Measurements from ENCODE around the gene PRKCA.

DNA sequence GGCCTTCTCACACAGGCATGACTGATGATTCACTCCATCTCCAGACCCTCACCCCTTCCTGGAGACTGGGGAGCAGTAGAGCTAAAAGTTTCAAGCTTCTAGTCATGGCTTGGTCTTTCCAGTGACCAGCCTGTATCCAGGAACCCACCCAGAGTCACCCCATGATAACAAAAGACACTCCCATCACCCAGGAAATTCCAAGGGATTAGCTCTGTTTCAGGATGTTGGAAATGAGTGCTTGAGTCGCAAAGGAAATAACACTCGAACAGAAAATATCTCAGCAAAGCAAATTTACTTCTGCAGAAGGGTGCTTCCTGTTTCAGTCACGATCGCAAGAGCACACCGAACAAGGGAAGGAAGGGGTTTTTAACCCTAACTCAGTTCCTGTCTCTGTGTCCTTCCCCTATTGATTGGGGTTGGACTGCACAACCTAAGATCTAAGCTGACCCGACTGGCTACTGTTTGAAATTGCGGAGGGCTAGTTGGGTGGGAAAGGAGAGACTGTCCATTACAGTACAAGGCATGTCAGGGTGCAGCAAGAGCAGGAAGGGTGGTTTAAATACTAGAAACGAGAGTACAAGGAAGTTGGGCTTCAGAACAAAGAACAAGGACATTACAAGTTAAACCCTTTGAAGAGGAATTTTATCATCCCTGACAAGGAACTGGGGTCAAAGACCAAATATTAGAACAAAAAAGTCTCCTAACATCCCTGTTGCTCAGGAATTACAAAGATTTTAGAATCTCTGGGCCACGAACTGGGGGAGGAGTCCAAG lies 308.1 kb downstream of the PRKCA start:
- no peak for TF ChIP-seq EZH2phosphoT487 (IDR thresholded peaks at IDR 0.05; ENCODE audit: low read depth)
- TF ChIP-seq, protein P1, sequence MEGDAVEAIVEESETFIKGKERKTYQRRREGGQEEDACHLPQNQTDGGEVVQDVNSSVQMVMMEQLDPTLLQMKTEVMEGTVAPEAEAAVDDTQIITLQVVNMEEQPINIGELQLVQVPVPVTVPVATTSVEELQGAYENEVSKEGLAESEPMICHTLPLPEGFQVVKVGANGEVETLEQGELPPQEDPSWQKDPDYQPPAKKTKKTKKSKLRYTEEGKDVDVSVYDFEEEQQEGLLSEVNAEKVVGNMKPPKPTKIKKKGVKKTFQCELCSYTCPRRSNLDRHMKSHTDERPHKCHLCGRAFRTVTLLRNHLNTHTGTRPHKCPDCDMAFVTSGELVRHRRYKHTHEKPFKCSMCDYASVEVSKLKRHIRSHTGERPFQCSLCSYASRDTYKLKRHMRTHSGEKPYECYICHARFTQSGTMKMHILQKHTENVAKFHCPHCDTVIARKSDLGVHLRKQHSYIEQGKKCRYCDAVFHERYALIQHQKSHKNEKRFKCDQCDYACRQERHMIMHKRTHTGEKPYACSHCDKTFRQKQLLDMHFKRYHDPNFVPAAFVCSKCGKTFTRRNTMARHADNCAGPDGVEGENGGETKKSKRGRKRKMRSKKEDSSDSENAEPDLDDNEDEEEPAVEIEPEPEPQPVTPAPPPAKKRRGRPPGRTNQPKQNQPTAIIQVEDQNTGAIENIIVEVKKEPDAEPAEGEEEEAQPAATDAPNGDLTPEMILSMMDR (IDR thresholded peaks at IDR 0.05; ENCODE audit: low read depth, low read length), result no peak
